ENCODE measurements around the gene MGLL.

The MGLL gene

GRCh38 chr3:127821394-127821793, 921 bp downstream of the MGLL start:
- TF ChIP-seq SPI1 (IDR thresholded peaks at IDR 0.05; ENCODE audit: borderline replicate concordance, low read depth), result no peak; the same call in 1 of the 2 replicates
- Histone ChIP-seq H3K27me3 (ENCODE audit: insufficient read depth, poor library complexity, severe bottlenecking) (no peaks in the 10 kb centered on the region), H3K27ac (replicated peaks) (peak overlapping the region; percentile 70), H3K4me3 (replicated peaks; ENCODE audit: insufficient read depth, low read length) (peak overlapping the region; percentile 12)
- DNase-seq (ENCODE audit: low read depth in 1 of 2, low spot score in 1 of 2), result peak in 1 of 2 experiments; percentile 69

GRCh38 chr3:127820826-127821313, 1.4 kb downstream of the MGLL start:
- Histone ChIP-seq H3K27ac (replicated peaks) (peak overlapping the region; percentile 70), H3K4me3 (replicated peaks; ENCODE audit: insufficient read depth, low read length) (no peak overlapping the region), H3K27me3 (ENCODE audit: insufficient read depth, poor library complexity, severe bottlenecking) (no peaks in the 10 kb centered on the region)
- TF ChIP-seq SPI1 (IDR thresholded peaks at IDR 0.05; ENCODE audit: borderline replicate concordance, low read depth), result no peak
- no peak for DNase-seq (ENCODE audit: low read depth in 1 of 2, low spot score in 1 of 2)

GRCh38 chr3:127820221-127820825, 2.0 kb downstream of the MGLL start:
- no peak for TF ChIP-seq CTCF (IDR thresholded peaks at IDR 0.05; ENCODE audit: insufficient read depth, low read length)
- peak; percentile 73 for TF ChIP-seq SPI1 (IDR thresholded peaks at IDR 0.05; ENCODE audit: borderline replicate concordance, low read depth)
- no peak for TF ChIP-seq REST (IDR thresholded peaks at IDR 0.05; ENCODE audit: insufficient replicate concordance, low read depth)
- peak; percentile 30; the same call in 1 of the 2 replicates for TF ChIP-seq POLR2AphosphoS5 (IDR thresholded peaks at IDR 0.05; ENCODE audit: low read depth)
- peak in 1 of 2 experiments; percentile 86 for DNase-seq (ENCODE audit: low read depth in 1 of 2, low spot score in 1 of 2)
- Histone ChIP-seq H3K27me3 (ENCODE audit: insufficient read depth, poor library complexity, severe bottlenecking) (no peaks in the 10 kb centered on the region), H3K4me3 (replicated peaks; ENCODE audit: insufficient read depth, low read length) (no peak overlapping the region), H3K27ac (replicated peaks) (peak overlapping the region; percentile 70)

- DNase-seq (ENCODE audit: low read depth in 1 of 2, low spot score in 1 of 2), result no peak
- no peaks in the 10 kb centered on the region for H3K27me3 ChIP-seq (ENCODE audit: insufficient read depth, poor library complexity, severe bottlenecking)
- no peak overlapping the region; the same call in 1 of the 2 replicates for H3K4me3 ChIP-seq (replicated peaks; ENCODE audit: insufficient read depth, low read length)
- no peak for TF ChIP-seq SPI1 (IDR thresholded peaks at IDR 0.05; ENCODE audit: borderline replicate concordance, low read depth)
- no peak for TF ChIP-seq GABPA (IDR thresholded peaks at IDR 0.05; ENCODE audit: low read depth)
- TF ChIP-seq REST (IDR thresholded peaks at IDR 0.05; ENCODE audit: insufficient replicate concordance, low read depth), result no peak
- no peak for TF ChIP-seq POLR2AphosphoS5 (IDR thresholded peaks at IDR 0.05; ENCODE audit: low read depth)
- TF ChIP-seq CTCF (IDR thresholded peaks at IDR 0.05; ENCODE audit: insufficient read depth, low read length), result no peak
- H3K27ac ChIP-seq (replicated peaks), result peak overlapping the region; percentile 70
Measured at GRCh38 chr3:127819656-127820055, 2.7 kb downstream of the MGLL start.

- DNase-seq (ENCODE audit: low read depth in 1 of 2, low spot score in 1 of 2), result no peak
- H3K4me3 ChIP-seq (replicated peaks; ENCODE audit: insufficient read depth, low read length), result no peak overlapping the region
- no peak for TF ChIP-seq CTCF (IDR thresholded peaks at IDR 0.05; ENCODE audit: insufficient read depth, low read length)
- no peak for TF ChIP-seq SPI1 (IDR thresholded peaks at IDR 0.05; ENCODE audit: borderline replicate concordance, low read depth)
- TF ChIP-seq GABPA (IDR thresholded peaks at IDR 0.05; ENCODE audit: low read depth), result no peak
- no peak for TF ChIP-seq POLR2AphosphoS5 (IDR thresholded peaks at IDR 0.05; ENCODE audit: low read depth)
- peak overlapping the region; percentile 70 for H3K27ac ChIP-seq (replicated peaks)
- H3K27me3 ChIP-seq (ENCODE audit: insufficient read depth, poor library complexity, severe bottlenecking), result no peaks in the 10 kb centered on the region
Measured at GRCh38 chr3:127819086-127819485, 3.2 kb downstream of the MGLL start.

All from HL-60 (cell line).